PFSK-1 (cell line): ENCODE results near the gene ANKRD52.

Experiments used
- REST ChIP-seq, 2 experiments: IDR thresholded peaks; 2 replicates each; pipeline versions ENCODE4 v1.6.1 to v1.8.0; 2011 to 2012; ENCODE audit warnings: low read depth in 2 of 2, low read length in 2 of 2, control low read depth in 1 of 2, inconsistent platforms in 1 of 2, mild to moderate bottlenecking in 1 of 2, moderate library complexity in 1 of 2; ENCODE audit not compliant: insufficient read depth in 1 of 2
- TAF1 ChIP-seq: IDR thresholded peaks from 2 replicates; pipeline ENCODE4 v1.6.1; 2012; ENCODE audit warnings: low read length, control low read depth, borderline replicate concordance; ENCODE audit not compliant: insufficient read depth

DNA sequence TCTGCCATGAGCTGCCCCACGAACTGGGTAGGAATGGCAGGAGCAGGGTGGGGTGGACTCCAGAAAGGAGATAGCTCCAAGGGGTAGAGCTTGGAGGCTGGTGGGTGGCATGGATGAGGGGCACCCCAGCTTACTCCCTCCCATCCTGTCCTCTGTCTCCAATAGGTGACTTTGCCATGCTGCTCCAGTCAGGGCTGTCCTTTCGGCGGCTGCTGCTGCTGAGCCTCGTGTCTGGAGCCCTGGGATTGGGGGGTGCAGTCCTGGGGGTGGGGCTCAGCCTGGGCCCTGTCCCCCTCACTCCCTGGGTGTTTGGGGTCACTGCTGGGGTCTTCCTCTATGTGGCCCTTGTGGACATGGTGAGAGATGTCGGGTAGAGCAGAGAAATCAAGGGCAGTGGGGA lies 21.2 kb downstream of the ANKRD52 start:
- TF ChIP-seq REST (IDR thresholded peaks at IDR 0.05; ENCODE audit: insufficient read depth in 1 of 2, low read depth in 2 of 2, low read length in 2 of 2), result no peak
- TF ChIP-seq TAF1, result no peak
